Measurements from ENCODE around the gene WFDC2. TPM values are rescaled to one million over a fixed set of nuclear protein-coding genes. Genes with fewer than 3 reads are reported as not detected.

WFDC2 gene
- polyA plus RNA-seq, 2 of the 4 experiments (the other 2 are of a cell fraction) = not detected

- ChIA-PET CTCF (interaction anchor here (0.9 to 2.4 kb wide), 3 partner anchors 10 to 276 kb away, joined by 3 to 6 read pairs (median 4); no protein-coding TSS in a partner anchor), POLR2A (no interaction called here)
- H3K4me1 ChIP-seq = no peaks in the 10 kb centered on the region
- DNase-seq (ENCODE audit: low read depth in 1 of 2, low spot score in 1 of 2) (no peak), ATAC-seq (no peak), FAIRE-seq (no peak)
- 31% methylated on average over 1 of the region's 1 CpG for WGBS (ENCODE audit: missing lambda C conversion rate)
- TF ChIP-seq PBX3 (IDR thresholded peaks at IDR 0.05) (no peak), NR3C1 (IDR thresholded peaks at IDR 0.05) (no peak)
- no peak overlapping the region for H3K4me3 ChIP-seq
- H3K27ac ChIP-seq = no peak overlapping the region
- no peaks in the 10 kb centered on the region for H3K9me3 ChIP-seq
- H3K4me2 ChIP-seq = no peak overlapping the region
Observed at GRCh38 chr20:45495501-45495941, 26.0 kb downstream of the WFDC2 start.

GRCh38 chr20:45496166-45496565, 26.6 kb downstream of the WFDC2 start:
- no peak overlapping the region for H3K4me3 ChIP-seq
- no peak overlapping the region for H3K27ac ChIP-seq
- FAIRE-seq (no peak), DNase-seq (ENCODE audit: low read depth in 1 of 2, low spot score in 1 of 2) (no peak), ATAC-seq (no peak)
- no peaks in the 10 kb centered on the region for H3K9me3 ChIP-seq
- CTCF ChIA-PET = interaction anchor here (0.9 to 2.4 kb wide), 3 partner anchors 9 to 275 kb away, joined by 3 to 6 read pairs (median 4); no protein-coding TSS in a partner anchor
- WGBS (ENCODE audit: missing lambda C conversion rate) = 3% methylated on average over 3 of the region's 3 CpGs
- no peak overlapping the region for H3K4me2 ChIP-seq
- H3K4me1 ChIP-seq = no peaks in the 10 kb centered on the region
- no peak for TF ChIP-seq PBX3 (IDR thresholded peaks at IDR 0.05)
- TF ChIP-seq POLR2A (IDR thresholded peaks at IDR 0.05; ENCODE audit: low read length) = no peak
- TF ChIP-seq ZNF302 (CRISPR knock-in tag; IDR thresholded peaks at IDR 0.05) = no peak
- TF ChIP-seq FOSB (CRISPR knock-in tag; IDR thresholded peaks at IDR 0.05) = no peak
- POLR2A ChIA-PET = no interaction called here

- POLR2A ChIA-PET = no interaction called here
Observed at GRCh38 chr20:45497971-45498494, 28.5 kb downstream of the WFDC2 start.

More at GRCh38 chr20:45497971-45498494, 28.5 kb downstream of the WFDC2 start:
- WGBS (ENCODE audit: missing lambda C conversion rate) = 4% methylated on average over 3 of the region's 3 CpGs
- no peaks in the 10 kb centered on the region for H3K9me3 ChIP-seq
- CTCF ChIA-PET = interaction anchor here (1.3 kb wide), 1 partner anchor 179 kb away, joined by 3 read pairs; no protein-coding TSS in a partner anchor
- FAIRE-seq = no peak
- no peak overlapping the region for H3K4me3 ChIP-seq
- H3K4me1 ChIP-seq = no peaks in the 10 kb centered on the region
- no peak for DNase-seq (ENCODE audit: low read depth in 1 of 2, low spot score in 1 of 2)
- H3K27ac ChIP-seq = no peak overlapping the region
- TF ChIP-seq RAD21 (conservative IDR thresholded peaks at IDR 0.05 in 1 of 2, IDR thresholded peaks at IDR 0.05 in 1 of 2) = no peak
- TF ChIP-seq PBX3 (IDR thresholded peaks at IDR 0.05) = no peak
- no peak for TF ChIP-seq RFX5 (IDR thresholded peaks at IDR 0.05)
- TF ChIP-seq POLR2A (IDR thresholded peaks at IDR 0.05; ENCODE audit: low read length) = no peak
- TF ChIP-seq MYC (IDR thresholded peaks at IDR 0.05; ENCODE audit: borderline replicate concordance, low read length) = no peak
- TF ChIP-seq HOXA7 (CRISPR knock-in tag; IDR thresholded peaks at IDR 0.05) = no peak
- TF ChIP-seq FOSL2 (IDR thresholded peaks at IDR 0.05) = no peak
- TF ChIP-seq FOSL2 (CRISPR knock-in tag; IDR thresholded peaks at IDR 0.05) = no peak
- TF ChIP-seq TFCP2L1 (CRISPR knock-in tag; IDR thresholded peaks at IDR 0.05) = no peak
- no peak for TF ChIP-seq ELK1 (IDR thresholded peaks at IDR 0.05; ENCODE audit: low read depth, low read length)
- TF ChIP-seq NR3C1 (IDR thresholded peaks at IDR 0.05) = no peak
- TF ChIP-seq HOXB5 (CRISPR knock-in tag; IDR thresholded peaks at IDR 0.05) = no peak
- TF ChIP-seq POLR2AphosphoS2 (conservative IDR thresholded peaks at IDR 0.05; ENCODE audit: low read length) = no peak
- TF ChIP-seq EHMT2 (IDR thresholded peaks at IDR 0.05; ENCODE audit: low read depth) = no peak
- TF ChIP-seq TP53 (CRISPR knock-in tag; IDR thresholded peaks at IDR 0.05) = no peak
- TF ChIP-seq FOXS1 (CRISPR knock-in tag; IDR thresholded peaks at IDR 0.05) = no peak
- TF ChIP-seq JUNB (IDR thresholded peaks at IDR 0.05) = no peak
- no peak for TF ChIP-seq MAFK (IDR thresholded peaks at IDR 0.05; ENCODE audit: partially characterized antibody)
- H3K4me2 ChIP-seq = no peak overlapping the region
- no peak for ATAC-seq

Data from A549 (cell line).